ENCODE results near the gene CTRB2. TPM values are rescaled to one million over a fixed set of nuclear protein-coding genes. Genes with fewer than 3 reads are reported as not detected.

CTRB2 gene
- total and polyA plus RNA-seq, 2 of the 8 experiments (the other 6 are each of a cell fraction or from before 2014, with no cell fraction given): not detected

- Histone ChIP-seq H4K91ac (replicated peaks; ENCODE audit: insufficient read length, low read length) (no peak overlapping the region), H3K4me3 (ENCODE audit: extremely low read depth in 1 of 4, insufficient read depth in 2 of 4, low read depth in 3 of 4, low read length in 4 of 4) (no peak overlapping the region), H3K23ac (ENCODE audit: insufficient read length) (no peak overlapping the region), H3K27ac (ENCODE audit: low read depth, low read length) (no peak overlapping the region), H3K14ac (ENCODE audit: insufficient read length) (no peak overlapping the region), H3K79me2 (ENCODE audit: control insufficient read depth in 1 of 2, insufficient read depth in 2 of 2, low read length in 2 of 2) (no peaks in the 10 kb centered on the region), H2BK15ac (ENCODE audit: low read length) (no peak overlapping the region), H4K8ac (ENCODE audit: extremely low read depth, insufficient read depth, low read length) (no peak overlapping the region), H3K23me2 (ENCODE audit: low read depth, low read length) (no peaks in the 10 kb centered on the region), H3K27me3 (replicated peaks in 1 of 4; ENCODE audit: control insufficient read depth in 3 of 4, extremely low read depth in 1 of 4, insufficient read depth in 3 of 4, low read length in 3 of 4) (no peaks in the 10 kb centered on the region), H2AK5ac (ENCODE audit: low read depth, low read length) (no peak overlapping the region), H4K20me1 (replicated peaks in 1 of 2; ENCODE audit: control insufficient read depth in 1 of 2, insufficient read depth in 2 of 2, low read length in 2 of 2) (no peaks in the 10 kb centered on the region), H2BK12ac (ENCODE audit: low read depth, low read length) (no peak overlapping the region), H3K56ac (replicated peaks; ENCODE audit: insufficient read length, low read depth, low read length) (no peak overlapping the region), H4K5ac (ENCODE audit: insufficient read length, low read depth, low read length) (no peak overlapping the region), H3K4me1 (replicated peaks in 1 of 4; ENCODE audit: control insufficient read depth in 3 of 4, insufficient read depth in 4 of 4, low read length in 3 of 4) (no peaks in the 10 kb centered on the region), H3K79me1 (ENCODE audit: low read depth, low read length) (no peaks in the 10 kb centered on the region), H3K9ac (replicated peaks in 1 of 4; ENCODE audit: extremely low read depth in 1 of 4, low read depth in 3 of 4, low read length in 3 of 4) (no peak overlapping the region), H3K9me3 (ENCODE audit: insufficient read depth in 2 of 2, low read depth in 1 of 2, low read length in 1 of 2) (no peaks in the 10 kb centered on the region), H3K18ac (ENCODE audit: extremely low read depth, low read length) (no peak overlapping the region), H2BK20ac (ENCODE audit: low read length) (no peak overlapping the region), H2BK5ac (ENCODE audit: low read depth, low read length) (no peak overlapping the region), H2AFZ (ENCODE audit: low read length) (no peak overlapping the region), H2BK120ac (replicated peaks; ENCODE audit: low read depth, low read length) (no peak overlapping the region), H3K4ac (replicated peaks; ENCODE audit: insufficient read length, low read depth, low read length) (no peak overlapping the region), H3K36me3 (ENCODE audit: control insufficient read depth in 2 of 4, insufficient read depth in 4 of 4, low read length in 3 of 4) (no peaks in the 10 kb centered on the region), H3K4me2 (ENCODE audit: insufficient read depth in 1 of 2, low read depth in 2 of 2, low read length in 2 of 2) (no peak overlapping the region)
- CTCF ChIA-PET (ENCODE audit: partially characterized antibody): interaction anchor here (0.6 to 15.0 kb wide), 4 partner anchors 16 to 57 kb away, joined by 3 to 157 read pairs (median 7); no protein-coding TSS in a partner anchor
- no peak for TF ChIP-seq SRF (IDR thresholded peaks at IDR 0.05; ENCODE audit: low read depth, low read length)
- TF ChIP-seq E2F6 (IDR thresholded peaks at IDR 0.05): no peak
- 95% methylated on average over 2 of the region's 2 CpGs; no CpG with 5 or more reads in 1 of the 2 experiments for WGBS, 2 experiments (ENCODE audit: extremely low coverage in 1 of 2, insufficient coverage in 1 of 2, insufficient read length in 1 of 2, insufficient replicate concordance in 2 of 2, low coverage in 1 of 2, low lambda C conversion rate in 2 of 2, missing lambda C conversion rate in 1 of 2)
- POLR2A ChIA-PET (ENCODE audit: partially characterized antibody): interaction anchor here (1.3 to 1.4 kb wide), 2 partner anchors 11 to 30 kb away, joined by 4 to 6 read pairs; no protein-coding TSS in a partner anchor
- no peak for DNase-seq (ENCODE audit: low read depth in 1 of 2, low spot score in 2 of 2)
- FAIRE-seq: no peak
Measured at GRCh38 chr16:75216127-75216526, 9.2 kb upstream of the CTRB2 start.
